NCI-H2227 (cell line): ENCODE measurements around the gene ARHGEF5.
"Not testable (repeated sequence)": the region's sequence is repeated elsewhere in the genome, so short reads cannot be mapped to it uniquely, and the experiment has no call there.

Experiments used
- DNase-seq: peaks from one replicate; lab custom pipeline; 2025; ENCODE audit not compliant: unreplicated experiment; lab: John Stamatoyannopoulos, UW

Gene ARHGEF5

GRCh38 chr7:144355176-144355822 lies at the start of gene ARHGEF5:
Gene ARHGEF5, plus strand, starts transcription at chr7:144355402. Its CDS starts 7,268 bp downstream, at chr7:144362670.
- not testable (repeated sequence) for DNase-seq

GRCh38 chr7:144309702-144310101 lies 45.5 kb upstream of the ARHGEF5 start:
- not testable (repeated sequence) for DNase-seq

- not testable (repeated sequence) for DNase-seq
Observed at GRCh38 chr7:144311218-144311617, 44.0 kb upstream of the ARHGEF5 start.

- not testable (repeated sequence) for DNase-seq
Observed at GRCh38 chr7:144311872-144312469, 43.2 kb upstream of the ARHGEF5 start, which contains the start of gene OR2A1. Gene OR2A1, plus strand, starts transcription at chr7:144312419. Its CDS starts 5,706 bp downstream, at chr7:144318125.

GRCh38 chr7:144317537-144317936 lies 37.7 kb upstream of the ARHGEF5 start:
- not testable (repeated sequence) for DNase-seq

DNA sequence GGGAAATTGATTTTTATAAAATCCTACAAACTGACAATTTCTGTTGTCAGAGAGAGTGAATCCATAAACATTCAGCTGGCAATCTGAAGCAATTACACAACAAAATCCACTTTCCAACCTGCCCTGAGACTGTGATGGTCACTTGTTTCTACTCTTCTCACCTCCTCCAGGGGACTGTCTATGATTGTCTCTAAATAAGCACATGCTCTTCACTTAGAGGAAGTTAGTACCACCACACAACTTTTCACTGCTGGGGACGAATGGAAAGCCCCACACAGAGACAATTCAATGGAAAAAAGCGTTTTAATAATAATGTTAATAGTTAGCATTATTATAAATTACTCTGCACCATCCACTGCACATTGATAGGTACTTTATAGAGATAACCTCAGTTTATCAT lies 35.7 kb upstream of the ARHGEF5 start:
- not testable (repeated sequence) for DNase-seq

- not testable (repeated sequence) for DNase-seq
Observed at GRCh38 chr7:144321677-144322206, 33.5 kb upstream of the ARHGEF5 start.

- not testable (repeated sequence) for DNase-seq
Observed at GRCh38 chr7:144323359-144323758, 31.8 kb upstream of the ARHGEF5 start.

DNA sequence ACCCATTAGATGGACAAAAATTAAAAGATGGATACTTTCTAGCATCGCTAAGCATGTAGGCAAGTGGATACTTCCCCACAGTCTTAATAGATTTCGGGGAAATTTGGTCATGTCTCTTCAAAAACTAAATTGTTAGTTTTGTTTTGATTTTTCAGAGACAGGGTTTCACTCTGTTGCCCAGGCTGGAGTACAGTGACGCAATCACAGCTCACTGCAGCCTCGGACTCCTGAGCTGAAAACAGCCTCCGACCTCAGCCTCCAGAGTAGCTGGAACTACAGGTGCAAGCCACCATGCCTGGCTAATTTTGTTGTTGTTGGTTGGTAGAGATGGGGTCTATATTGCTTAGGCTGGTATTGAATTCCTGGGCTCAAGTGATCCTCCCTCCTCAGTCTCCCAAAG lies 29.3 kb upstream of the ARHGEF5 start:
- not testable (repeated sequence) for DNase-seq

DNA sequence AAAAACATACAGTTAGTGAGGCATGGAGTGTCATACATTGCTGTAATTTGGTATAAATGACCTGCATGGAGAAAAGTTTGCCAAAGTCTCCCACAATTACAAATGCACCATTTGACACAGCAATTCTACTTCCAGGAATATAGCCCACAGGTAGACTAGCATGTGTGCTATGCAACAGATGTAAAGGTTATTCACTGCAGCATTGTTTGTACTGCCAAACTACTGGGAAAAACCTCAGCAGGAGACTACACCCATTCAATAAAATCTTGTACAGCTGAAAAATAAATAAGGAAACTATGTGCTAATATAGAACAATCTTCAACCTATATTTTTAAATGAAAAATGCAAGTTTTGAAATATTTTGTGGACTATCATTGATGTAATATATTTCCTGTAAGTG lies 25.2 kb upstream of the ARHGEF5 start:
- DNase-seq = not testable (repeated sequence)

GRCh38 chr7:144331221-144331995 lies 23.8 kb upstream of the ARHGEF5 start:
- DNase-seq = not testable (repeated sequence)

DNA sequence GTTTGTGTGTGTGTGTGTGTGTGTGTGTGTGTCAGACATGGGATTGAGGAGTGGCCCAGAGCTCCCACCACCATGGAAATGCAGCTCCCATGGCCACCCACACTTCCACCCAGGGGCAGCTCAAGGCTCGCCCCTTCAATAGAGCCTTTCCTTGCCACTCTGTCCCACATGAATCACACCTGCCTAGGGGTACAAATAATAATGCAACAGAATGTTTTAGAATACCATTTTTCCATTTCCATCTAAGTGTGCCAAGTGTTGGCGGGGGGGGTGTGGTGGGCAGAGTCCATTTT lies 23.3 kb upstream of the ARHGEF5 start:
- DNase-seq = not testable (repeated sequence)

GRCh38 chr7:144348625-144349024 lies 6.6 kb upstream of the ARHGEF5 start:
- not testable (repeated sequence) for DNase-seq

GRCh38 chr7:144351667-144352066 lies 3.5 kb upstream of the ARHGEF5 start:
- DNase-seq = not testable (repeated sequence)

GRCh38 chr7:144356185-144356584 lies 983 bp downstream of the ARHGEF5 start:
- DNase-seq = not testable (repeated sequence)

DNA sequence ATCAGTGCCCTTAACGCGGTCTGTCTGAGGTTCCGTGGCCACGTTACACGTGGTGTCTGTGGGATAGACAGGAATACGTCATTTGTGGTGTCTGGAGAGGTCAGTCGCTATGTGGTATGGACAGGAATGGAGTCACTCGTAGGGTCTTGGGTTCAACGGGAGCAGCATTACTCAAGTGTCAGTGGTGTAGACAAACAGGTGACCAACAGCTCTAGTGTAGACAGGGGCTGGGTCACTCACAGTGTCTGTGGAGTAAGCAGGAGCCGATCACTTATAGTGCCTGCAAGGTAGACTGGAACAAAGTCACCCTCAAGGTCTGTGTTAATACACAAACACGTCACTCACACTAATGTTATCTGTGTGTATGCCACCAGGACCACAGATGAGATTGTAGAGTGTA lies 1.7 kb downstream of the ARHGEF5 start:
- not testable (repeated sequence) for DNase-seq

GRCh38 chr7:144362061-144362460 lies 6.9 kb downstream of the ARHGEF5 start:
- not testable (repeated sequence) for DNase-seq

- DNase-seq = not testable (repeated sequence)
Observed at GRCh38 chr7:144365523-144365922, 10.3 kb downstream of the ARHGEF5 start.

- DNase-seq = not testable (repeated sequence)
Observed at GRCh38 chr7:144367250-144367649, 12.0 kb downstream of the ARHGEF5 start.

GRCh38 chr7:144369221-144369620 lies 14.0 kb downstream of the ARHGEF5 start:
- DNase-seq = not testable (repeated sequence)

- no peak for DNase-seq
Observed at GRCh38 chr7:144378651-144379050, 23.4 kb downstream of the ARHGEF5 start.
